HEK293T (cell line): ENCODE results near the gene HLA-DRB5.
"Not testable (repeated sequence)": the region's sequence is repeated elsewhere in the genome, so short reads cannot be mapped to it uniquely, and the experiment has no call there.

Source experiments
- ELF4 ChIP-seq: fragments of 450-650 bp; IDR thresholded peaks from 2 replicates; pipeline ENCODE4 v1.6.1; 2017; ENCODE audit warnings: antibody characterized with exemption
- FOXM1 ChIP-seq: fragments of 450-650 bp; IDR thresholded peaks from 2 replicates; pipeline ENCODE4 v1.6.1; 2017; ENCODE audit warnings: mild to moderate bottlenecking, borderline replicate concordance
- SP1 ChIP-seq: fragments of 450-650 bp; IDR thresholded peaks from 2 replicates; pipeline ENCODE4 v1.6.1; 2017
- TARDBP ChIP-seq: fragments of 450-650 bp; IDR thresholded peaks from 2 replicates; pipeline ENCODE4 v1.6.1; 2016

DNA sequence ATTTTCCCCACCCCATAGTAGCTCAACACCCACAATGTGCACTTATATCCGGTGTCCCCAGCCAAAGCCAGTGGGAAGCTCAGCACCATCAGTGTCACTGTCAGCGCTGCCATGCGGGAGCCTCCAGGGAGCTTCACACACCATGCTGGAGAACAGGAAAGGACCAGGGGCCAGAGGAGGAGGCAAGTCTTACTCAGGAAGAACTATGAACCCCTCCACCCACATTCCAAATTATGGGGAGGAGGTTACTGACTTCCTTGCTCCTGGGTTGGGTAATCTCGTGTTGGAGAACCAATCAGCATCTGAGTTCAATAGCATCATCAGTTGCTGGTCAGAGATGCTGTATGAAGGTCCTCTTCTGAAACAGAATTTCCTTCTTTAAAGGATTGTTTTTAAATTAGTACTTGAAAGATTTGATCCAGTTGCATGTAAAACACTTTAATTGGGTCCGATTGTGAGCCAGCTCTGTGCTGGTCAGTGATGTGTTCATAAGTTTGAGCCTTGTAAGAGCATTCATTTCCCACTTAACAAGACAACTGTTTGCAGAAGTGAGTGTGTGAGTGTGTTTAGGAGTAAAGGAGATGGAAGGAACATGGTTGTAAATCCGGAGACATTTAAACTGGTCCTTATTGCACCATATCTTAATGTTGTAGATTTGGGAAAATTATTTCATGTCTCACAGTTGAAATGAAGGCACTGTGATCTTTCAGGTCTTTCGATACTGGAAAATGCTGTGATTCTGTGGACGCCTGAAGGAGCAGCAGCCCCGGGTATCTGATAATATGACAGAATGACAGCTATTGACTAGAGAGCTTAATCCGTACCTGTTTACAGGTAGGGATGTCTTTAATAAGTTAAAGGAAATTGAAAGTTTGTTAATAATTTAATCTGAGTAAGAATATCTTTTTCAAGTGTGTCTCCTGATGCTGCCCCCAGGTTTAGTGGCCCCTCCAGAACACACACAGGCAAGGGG, 56.4 kb downstream of the HLA-DRB5 start:
- TF ChIP-seq FOXM1, SP1, TARDBP, ELF4: not testable (repeated sequence)
